Measurements from ENCODE around the gene MATN1. TPM values are rescaled to one million over a fixed set of nuclear protein-coding genes. Genes with fewer than 3 reads are reported as not detected.

The MATN1 gene
- total and polyA plus RNA-seq, 12 donors: not detected

DNA sequence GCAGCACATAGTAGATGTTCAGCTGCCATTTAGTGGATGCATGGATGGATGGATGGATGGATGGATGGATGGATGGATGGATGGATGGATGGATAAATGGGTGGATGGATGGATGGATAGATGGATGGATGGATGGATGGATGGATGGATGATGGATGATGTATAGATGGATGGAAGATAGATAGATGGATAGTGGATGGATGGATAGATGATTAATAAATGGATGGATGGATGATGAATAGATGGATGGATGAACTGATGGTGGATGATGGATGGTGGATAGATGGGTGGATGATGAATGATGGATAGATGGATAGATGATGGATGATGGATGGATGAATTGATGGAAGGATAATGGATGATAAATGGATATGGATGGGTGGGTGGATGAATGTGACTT is 20.6 kb downstream of the MATN1 start:
- no peak for ATAC-seq
- Histone ChIP-seq H3K36me3 (no peaks in the 10 kb centered on the region), H3K27ac (no peak overlapping the region), H3K4me3 (no peak overlapping the region), H3K27me3 (peaks cover 0 to 23% (median 7%) of the 10 kb centered on the region in 7 donors), H3K4me1 (peaks cover 0 to 32% (median 12%) of the 10 kb centered on the region in 9 donors), H3K9me3 (no peaks in the 10 kb centered on the region)
- intact Hi-C loops (cut with DNase I): loop anchor here in 8 of 10 donors (5.0 to 10.0 kb wide), 11 partner anchors 178 to 1818 kb away; no protein-coding TSS in a partner anchor
- no peak for DNase-seq
- no peak for TF ChIP-seq CTCF (IDR thresholded peaks at IDR 0.05)

DNA sequence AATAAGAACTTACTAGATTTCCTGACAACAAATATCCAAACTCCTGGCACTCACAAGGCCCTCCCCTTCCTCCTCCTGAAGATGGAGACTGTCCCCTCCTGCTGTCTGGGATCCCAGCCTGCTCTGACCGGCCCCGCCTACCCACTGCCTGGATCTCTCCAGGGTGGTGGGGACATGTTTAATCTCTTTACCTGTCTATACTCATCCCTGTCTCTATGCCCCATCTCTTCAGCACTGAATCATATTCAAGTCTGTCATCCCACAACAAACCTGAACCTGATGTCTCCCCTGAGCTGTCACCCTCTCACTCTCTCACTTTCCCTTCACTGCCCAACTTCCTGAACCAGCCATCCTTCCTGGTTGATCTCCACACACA is 22.1 kb downstream of the MATN1 start:
- ATAC-seq (no peak), DNase-seq (no peak)
- Histone ChIP-seq H3K27me3 (peaks cover 0 to 9% (median 2%) of the 10 kb centered on the region in 7 donors), H3K9me3 (no peaks in the 10 kb centered on the region), H3K4me1 (peaks cover 0 to 21% (median under 1%) of the 10 kb centered on the region in 9 donors), H3K27ac (no peak overlapping the region), H3K36me3 (no peaks in the 10 kb centered on the region), H3K4me3 (no peak overlapping the region)
- WGBS, 2 donors: 79 to 85% methylated on average over 2 of the region's 2 CpGs
- intact Hi-C loops (cut with DNase I): loop anchor here in 8 of 10 donors (5.0 to 10.0 kb wide), 11 partner anchors 176 to 1816 kb away; no protein-coding TSS in a partner anchor
- no peak for TF ChIP-seq CTCF (IDR thresholded peaks at IDR 0.05)

DNA sequence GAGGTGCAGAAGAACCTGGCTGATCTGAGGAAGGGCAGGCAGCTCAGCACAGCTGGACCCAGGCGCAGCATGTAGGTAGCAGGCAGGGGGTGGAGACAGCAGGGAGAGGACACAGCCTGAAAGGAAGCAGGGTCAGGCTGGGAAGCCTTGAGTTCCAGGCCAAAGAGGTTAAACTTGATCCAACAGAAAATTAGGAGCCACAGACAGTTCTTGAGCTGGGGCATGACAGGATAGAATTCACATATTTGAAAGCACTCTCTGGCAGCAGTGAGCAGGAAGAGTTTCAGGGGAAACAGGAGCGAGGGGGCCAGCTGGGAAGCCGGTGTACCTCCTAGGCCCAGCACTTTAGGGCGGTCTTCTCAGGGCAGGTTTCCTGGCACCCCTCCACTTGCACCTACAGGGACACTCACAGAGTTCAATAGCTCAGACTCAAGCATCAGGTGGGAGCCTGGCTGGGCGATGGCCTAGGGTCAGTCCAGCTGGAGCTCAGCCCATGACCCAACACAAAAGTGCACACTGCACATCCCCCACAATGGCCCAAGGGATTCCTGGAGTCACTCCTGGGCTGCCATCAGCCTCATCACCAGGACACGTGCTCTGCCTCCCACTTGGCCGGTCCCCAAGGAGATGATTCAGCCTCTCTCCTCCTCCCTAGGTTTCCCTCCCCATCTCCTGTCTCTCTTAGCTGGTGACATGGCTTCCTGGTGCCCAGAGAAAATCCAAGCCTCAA is 22.7 kb downstream of the MATN1 start:
- no peak overlapping the region for H3K4me3 ChIP-seq
- no peak overlapping the region for H3K27ac ChIP-seq
- H3K9me3 ChIP-seq: no peaks in the 10 kb centered on the region
- intact Hi-C loops (cut with DNase I): loop anchor here in 8 of 10 donors (5.0 to 10.0 kb wide), 11 partner anchors 176 to 1816 kb away; no protein-coding TSS in a partner anchor
- TF ChIP-seq CTCF (IDR thresholded peaks at IDR 0.05): no peak
- H3K27me3 ChIP-seq: peaks cover 0 to 9% (median 2%) of the 10 kb centered on the region in 7 donors
- peaks cover 0 to 21% (median 0%) of the 10 kb centered on the region in 9 donors for H3K4me1 ChIP-seq
- DNase-seq (no peak), ATAC-seq (peak in 6 of 8 donors; percentile 17 to 78 (median 35))
- no peaks in the 10 kb centered on the region for H3K36me3 ChIP-seq
- whole genome bisulfite sequencing, 2 donors: 67 to 69% methylated on average over 7 of the region's 7 CpGs

DNA sequence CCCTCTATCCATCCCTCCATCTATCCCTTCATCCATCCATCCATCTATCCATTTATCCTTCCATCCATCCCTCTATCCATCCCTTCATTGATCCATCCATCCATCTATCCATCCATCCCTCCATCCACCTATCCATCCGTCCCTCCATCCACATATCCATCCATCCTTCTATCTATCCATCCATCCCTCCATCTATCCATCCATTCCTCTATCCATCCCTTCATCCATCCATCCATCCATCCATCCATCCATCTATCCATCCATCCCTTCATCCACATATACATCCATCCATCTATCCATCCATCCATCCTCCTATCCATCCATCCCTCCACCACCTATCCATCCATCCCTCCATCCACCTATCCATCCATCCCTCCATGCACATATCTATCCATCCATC is 23.6 kb downstream of the MATN1 start:
- intact Hi-C loops (cut with DNase I): loop anchor here in 8 of 10 donors (5.0 to 10.0 kb wide), 11 partner anchors 175 to 1815 kb away; no protein-coding TSS in a partner anchor
- Histone ChIP-seq H3K9me3 (no peaks in the 10 kb centered on the region), H3K27ac (no peak overlapping the region), H3K36me3 (no peaks in the 10 kb centered on the region), H3K4me3 (no peak overlapping the region), H3K4me1 (peaks cover 0 to 14% (median 0%) of the 10 kb centered on the region in 9 donors), H3K27me3 (peaks cover 0 to 6% (median 0%) of the 10 kb centered on the region in 7 donors)
- ATAC-seq: no peak
- 89 to 96% methylated on average over 1 of the region's 1 CpG for WGBS, 2 donors
- no peak for TF ChIP-seq CTCF (IDR thresholded peaks at IDR 0.05)
- DNase-seq: no peak
